ENCODE measurements around the gene EEF1A1.

Gene EEF1A1

GRCh38 chr6:73487473-73487872 is 33.4 kb downstream of the EEF1A1 start:
- TF ChIP-seq CTCF (conservative IDR thresholded peaks at IDR 0.05; ENCODE audit: low read depth, low read length) = no peak
- no peak for DNase-seq (ENCODE audit: low read depth)
- no peak overlapping the region for H3K4me3 ChIP-seq (ENCODE audit: low read length)

- no peak for DNase-seq (ENCODE audit: low read depth)
- no peak overlapping the region for H3K4me3 ChIP-seq (ENCODE audit: low read length)
- no peak for TF ChIP-seq CTCF (conservative IDR thresholded peaks at IDR 0.05; ENCODE audit: low read depth, low read length)
These were observed 36.4 kb downstream of the EEF1A1 start for GRCh38 chr6:73484438-73484837.

GRCh38 chr6:73481969-73482368 is 38.9 kb downstream of the EEF1A1 start:
- no peak for DNase-seq (ENCODE audit: low read depth)
- TF ChIP-seq CTCF (conservative IDR thresholded peaks at IDR 0.05; ENCODE audit: low read depth, low read length) = no peak
- no peak overlapping the region for H3K4me3 ChIP-seq (ENCODE audit: low read length)

- H3K4me3 ChIP-seq (ENCODE audit: low read length) = no peak overlapping the region
- DNase-seq (ENCODE audit: low read depth) = no peak
- TF ChIP-seq CTCF (conservative IDR thresholded peaks at IDR 0.05; ENCODE audit: low read depth, low read length) = no peak
These were observed 43.4 kb downstream of the EEF1A1 start for GRCh38 chr6:73477407-73477806.

GRCh38 chr6:73476723-73477122 is 44.1 kb downstream of the EEF1A1 start:
- TF ChIP-seq CTCF (conservative IDR thresholded peaks at IDR 0.05; ENCODE audit: low read depth, low read length) = no peak
- H3K4me3 ChIP-seq (ENCODE audit: low read length) = no peak overlapping the region
- DNase-seq (ENCODE audit: low read depth) = no peak

GRCh38 chr6:73471686-73472290 is 49.0 kb downstream of the EEF1A1 start:
- no peak for DNase-seq (ENCODE audit: low read depth)
- TF ChIP-seq CTCF (conservative IDR thresholded peaks at IDR 0.05; ENCODE audit: low read depth, low read length) = no peak
- no peak overlapping the region for H3K4me3 ChIP-seq (ENCODE audit: low read length)
